ENCODE results near the gene MORN2.

Gene MORN2

DNA sequence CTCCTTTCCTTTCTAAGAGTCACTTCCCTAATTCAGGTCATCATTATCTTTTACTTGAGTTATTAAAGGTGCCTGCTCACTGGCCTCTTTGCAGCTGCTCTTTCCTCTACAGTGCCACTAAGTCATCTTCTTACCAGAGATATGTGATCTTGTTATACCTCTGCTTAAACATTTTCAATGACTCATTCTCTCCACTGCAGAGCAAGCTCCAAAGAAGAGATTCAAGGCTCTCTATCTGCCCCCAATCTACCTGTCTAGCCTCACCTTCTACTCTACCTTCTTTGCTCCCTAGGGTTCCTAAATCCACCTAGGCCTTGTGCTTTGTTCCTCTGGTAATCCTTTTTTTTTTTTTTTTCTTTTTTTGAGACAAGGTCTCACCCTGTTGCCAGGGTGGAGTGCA is 17.0 kb downstream of the MORN2 start:
- DNase-seq = no peak

DNA sequence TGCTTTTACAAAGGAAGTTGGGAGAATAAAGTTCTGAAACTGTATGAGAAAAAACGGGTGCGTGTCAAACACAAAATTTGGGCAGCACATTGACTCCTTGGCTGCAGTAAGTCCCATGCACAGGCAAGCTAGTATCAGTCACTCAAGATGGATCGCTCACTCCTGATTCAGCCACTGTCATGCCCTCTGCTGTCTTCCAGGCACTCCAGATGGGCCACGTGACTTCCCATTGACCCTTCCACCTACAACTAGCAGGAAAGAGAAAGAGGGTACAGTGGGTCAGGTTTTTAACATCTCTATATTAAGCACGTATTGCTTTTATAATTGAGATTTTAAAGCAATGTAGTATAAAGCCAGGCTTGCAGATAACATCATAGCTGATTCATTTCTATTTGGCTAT is 22.5 kb downstream of the MORN2 start:
- DNase-seq = no peak

DNA sequence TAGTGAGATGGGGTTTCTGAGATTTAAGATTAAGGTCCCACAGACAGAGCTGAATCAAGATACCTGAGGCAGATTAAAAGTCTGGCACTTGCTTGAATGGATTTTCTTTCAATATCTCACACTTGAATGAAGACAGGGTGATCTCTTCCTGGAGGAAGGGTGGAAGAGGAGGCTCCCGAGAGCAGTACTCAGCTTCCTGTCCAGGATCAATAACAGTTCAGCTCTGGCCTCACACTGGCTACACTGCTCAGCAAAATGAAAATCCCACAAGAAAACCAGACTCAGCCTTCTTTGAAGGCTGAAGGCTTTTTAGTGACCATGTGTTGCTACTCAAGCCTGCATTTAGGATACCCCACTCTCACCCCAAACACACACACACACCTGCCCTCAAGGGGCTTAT is 24.9 kb downstream of the MORN2 start:
- no peak for DNase-seq

DNA sequence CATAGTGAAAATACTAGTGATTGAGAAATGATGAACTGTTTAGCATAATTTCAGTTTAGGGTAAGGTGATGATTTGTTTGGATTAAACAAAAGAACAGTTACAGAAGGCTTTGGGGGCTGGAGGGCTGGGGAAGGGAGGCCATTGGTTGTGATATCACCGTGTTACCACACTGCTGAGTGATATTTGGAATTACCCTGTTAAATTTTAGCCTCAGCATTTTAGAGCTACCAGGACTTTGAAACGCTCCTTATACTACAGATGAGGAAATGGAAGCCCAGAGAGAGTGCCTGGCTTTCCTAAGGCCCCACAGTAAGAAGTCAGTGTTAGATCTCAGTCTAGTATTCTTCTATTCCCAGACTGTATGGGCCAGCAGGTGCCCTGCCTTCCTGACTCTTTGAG is 29.5 kb downstream of the MORN2 start:
- peak; percentile 5 for DNase-seq

DNA sequence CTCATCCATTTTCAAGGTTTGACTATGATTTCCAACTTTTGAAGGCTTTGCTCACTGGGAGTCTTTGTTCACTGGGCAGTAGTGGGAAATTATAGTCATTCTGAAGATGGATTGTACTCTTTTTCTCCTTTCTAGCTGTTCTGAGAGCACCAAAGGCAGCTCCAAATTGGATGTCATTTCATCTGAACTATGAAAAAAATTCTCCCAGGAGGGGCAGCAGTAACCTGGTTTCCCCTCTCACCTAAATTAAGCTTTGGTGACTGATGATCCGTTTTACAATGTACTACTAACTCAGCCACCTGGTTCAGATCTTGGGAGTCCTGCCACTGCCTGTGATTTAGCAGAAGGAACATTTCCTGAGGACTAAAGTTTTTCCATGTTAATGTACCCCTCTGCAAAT is 31.5 kb downstream of the MORN2 start:
- no peak for DNase-seq

DNA sequence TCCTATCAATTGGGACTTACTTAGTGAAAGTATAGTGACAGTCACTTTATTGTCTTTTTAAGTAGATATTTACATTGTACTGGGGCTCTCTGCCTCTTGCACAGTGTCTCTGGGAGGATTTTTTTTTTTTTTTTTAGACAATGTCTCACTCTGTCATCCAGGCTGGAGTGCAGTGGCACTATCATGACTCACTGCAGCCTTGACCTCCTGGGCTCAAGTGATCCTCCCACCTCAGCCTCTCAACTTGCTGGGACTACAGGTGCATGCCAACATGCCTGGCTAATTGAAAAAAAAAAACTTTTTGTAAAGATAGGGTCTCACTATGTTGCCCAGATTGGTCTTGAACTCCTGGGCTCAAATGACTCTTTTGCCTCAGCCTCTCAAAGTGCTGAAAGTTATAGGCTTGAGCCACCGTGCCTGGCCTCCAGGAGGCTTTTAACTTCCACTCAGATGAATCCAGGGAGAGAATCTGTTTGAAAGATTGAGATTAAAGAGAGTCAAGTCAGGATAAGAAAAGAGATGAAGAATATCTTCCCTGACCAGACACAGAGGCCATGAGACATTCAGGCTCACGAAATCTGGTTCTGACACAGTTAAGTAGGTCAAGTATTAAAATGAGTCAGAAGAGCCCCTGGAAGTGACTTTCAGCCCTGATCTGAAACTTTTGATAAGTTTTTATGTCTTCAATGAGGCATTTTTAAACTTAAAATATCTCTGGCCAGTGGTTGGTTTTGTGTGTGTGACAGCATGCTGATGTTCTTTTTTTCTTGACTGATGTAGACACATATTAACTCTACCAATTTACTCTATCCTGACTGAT is 32.2 kb downstream of the MORN2 start:
- DNase-seq = peak; percentile 87

DNA sequence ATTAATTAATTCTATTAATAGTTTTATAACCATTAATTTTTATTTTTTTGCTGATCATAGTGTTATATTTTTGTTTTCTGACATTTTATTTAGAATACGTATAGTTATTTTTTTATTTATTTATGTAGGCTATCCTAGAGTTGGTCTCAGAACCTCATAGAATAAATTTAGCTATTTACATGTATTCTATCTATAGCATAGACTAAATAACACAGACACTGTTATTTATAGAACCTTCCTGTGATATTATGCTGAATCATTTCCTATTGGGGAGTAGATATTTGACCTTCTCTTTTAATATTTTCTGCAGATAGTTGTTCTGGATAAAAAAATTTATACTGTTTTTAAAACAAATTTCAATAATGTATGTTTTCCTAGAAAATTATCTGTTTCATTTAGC is 34.1 kb downstream of the MORN2 start:
- DNase-seq = no peak

DNA sequence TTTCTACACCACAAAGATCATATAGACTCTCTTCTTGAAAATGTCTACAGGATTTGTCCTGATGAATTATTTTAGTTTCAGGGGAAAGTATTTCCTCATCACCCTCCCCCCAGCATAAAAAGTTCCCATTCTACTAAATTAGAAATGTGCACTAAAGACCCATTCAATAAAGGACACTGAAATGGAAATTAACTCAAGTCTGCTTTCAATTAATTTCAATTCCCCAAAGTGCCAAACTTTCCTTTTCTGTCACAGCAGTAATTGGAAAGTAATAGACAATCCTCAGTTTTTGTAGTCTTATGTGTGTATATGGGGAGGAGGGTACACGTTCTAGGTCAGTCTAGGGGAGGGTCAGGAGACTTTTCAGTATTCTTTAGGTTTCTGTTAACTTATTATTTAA is 35.4 kb downstream of the MORN2 start:
- no peak for DNase-seq

DNA sequence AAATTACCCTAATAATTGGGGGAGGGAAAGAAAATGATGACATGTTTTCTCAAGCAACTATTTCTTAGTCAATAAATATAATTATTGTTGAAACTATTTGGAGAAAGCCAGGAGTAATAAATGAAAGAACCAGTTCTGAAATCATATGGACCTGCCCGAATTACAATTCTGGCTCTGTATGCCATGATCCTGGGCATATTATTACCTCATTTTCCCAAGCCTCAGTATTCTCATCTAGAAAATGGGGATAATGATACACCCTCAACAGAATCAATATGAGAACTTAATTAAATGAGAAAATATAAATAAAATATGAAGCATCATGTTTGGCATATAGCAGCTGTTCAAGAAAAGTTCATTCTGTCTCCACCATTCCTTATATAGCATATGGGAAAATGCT is 36.8 kb downstream of the MORN2 start:
- no peak for DNase-seq

DNA sequence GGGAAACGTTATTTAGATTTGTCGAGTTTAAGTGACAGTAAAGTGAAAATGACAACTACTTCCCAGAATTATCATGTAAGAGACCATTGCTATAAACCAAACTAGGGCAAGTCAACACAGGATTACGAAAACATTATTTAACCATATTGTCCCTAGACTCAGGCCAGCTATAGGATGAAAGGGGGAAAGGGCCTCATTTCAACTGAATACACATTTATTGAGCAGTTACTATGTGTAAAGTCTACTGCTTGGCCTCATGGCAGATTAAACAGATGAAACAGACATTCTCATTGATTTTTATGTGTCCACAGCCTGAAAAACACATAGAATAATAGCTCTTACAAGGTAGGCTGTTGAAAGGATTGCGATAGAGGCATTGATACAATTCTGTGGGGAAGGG is 46.6 kb downstream of the MORN2 start:
- no peak for DNase-seq

DNA sequence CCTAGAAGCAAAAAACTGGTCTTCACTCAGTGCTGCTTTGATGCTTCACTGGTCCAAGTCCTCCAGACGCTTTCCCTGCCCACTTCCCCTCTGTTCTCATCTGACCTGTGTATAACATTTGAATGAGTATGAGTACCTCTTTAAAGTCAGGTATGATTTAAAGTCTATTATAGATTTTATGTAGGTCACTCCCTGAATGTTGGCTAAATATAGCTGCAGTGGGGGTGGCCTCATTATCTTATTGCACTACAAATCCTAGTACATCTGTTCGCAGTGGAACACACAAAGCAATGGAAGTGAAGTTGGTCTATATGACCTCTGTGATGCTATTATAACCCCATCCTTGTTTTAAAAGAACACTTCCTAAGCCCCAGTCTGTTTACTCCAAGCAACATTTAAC is 47.1 kb downstream of the MORN2 start:
- DNase-seq = no peak

DNA sequence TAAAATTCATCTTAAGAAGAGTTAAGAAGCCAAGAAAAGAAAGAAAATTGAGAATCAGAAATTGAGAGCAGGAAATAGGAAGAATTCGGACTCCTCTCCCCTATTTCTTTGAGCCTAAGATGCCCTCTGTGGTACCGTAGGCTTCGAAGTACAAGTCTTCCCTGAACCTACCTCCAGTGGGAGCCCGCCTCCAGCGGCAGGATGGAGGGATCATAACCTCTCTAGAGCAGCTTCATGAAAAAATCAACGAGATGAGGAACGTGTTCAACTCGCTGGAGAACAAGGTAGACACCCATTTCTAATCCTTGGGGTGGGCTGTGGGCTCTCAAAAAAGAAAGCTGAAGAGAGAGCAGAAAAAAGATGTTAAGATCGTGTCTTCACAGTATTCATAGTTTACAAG is 50.2 kb downstream of the MORN2 start:
- no peak for DNase-seq

DNA sequence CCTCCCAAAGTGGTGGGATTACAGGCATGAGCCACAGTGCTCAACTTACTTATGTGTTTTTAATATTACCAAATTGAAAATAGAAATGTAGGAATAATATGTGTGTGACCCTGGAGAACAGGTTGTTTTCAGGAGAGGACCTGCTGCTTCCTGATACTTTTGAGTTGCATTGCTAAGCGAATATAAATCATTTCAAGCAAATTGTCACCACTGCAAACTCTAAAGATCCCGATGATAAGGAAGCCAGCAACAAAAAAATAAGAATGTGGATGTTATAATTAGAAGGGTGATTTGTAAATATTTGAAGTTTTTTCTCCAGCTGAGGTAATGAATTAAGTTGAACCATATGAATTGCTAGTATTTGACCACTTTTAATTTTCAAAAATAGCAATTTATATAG is 54.8 kb downstream of the MORN2 start:
- DNase-seq = no peak
